ENCODE results near the gene PEAK3. TPM values are rescaled to one million over a fixed set of nuclear protein-coding genes. Genes with fewer than 3 reads are reported as not detected.

PEAK3 gene
- polyA plus RNA-seq, 1 of the 3 experiments (the other 2 are of a cell fraction) = not detected

- peaks cover 18% of the 10 kb centered on the region; the same call in 1 of the 2 replicates for H4K20me1 ChIP-seq (ENCODE audit: insufficient read depth)
Measured at GRCh38 chr19:2230033-2230531, 51.9 kb downstream of the PEAK3 start.

GRCh38 chr19:2229103-2230032, 52.6 kb downstream of the PEAK3 start:
- no peaks in the 10 kb centered on the region for H3K27me3 ChIP-seq (ENCODE audit: insufficient read depth)
- H3K9ac ChIP-seq = no peak overlapping the region
- H3K9me2 ChIP-seq = no peaks in the 10 kb centered on the region
- H3K4me1 ChIP-seq (ENCODE audit: control insufficient read depth in 1 of 2, insufficient read depth in 2 of 2, low read depth in 1 of 2, low read length in 1 of 2) = peaks cover 0 to 20% of the 10 kb centered on the region in 2 experiments; a peak in 1 of 4 replicates
- CTCF ChIA-PET = interaction anchor here (0.9 to 8.1 kb wide), 6 partner anchors 8 to 87 kb away, joined by 3 to 107 read pairs (median 5); no protein-coding TSS in a partner anchor
- peaks cover 16% of the 10 kb centered on the region; the same call in 1 of the 2 replicates for H4K20me1 ChIP-seq (ENCODE audit: insufficient read depth)
- no peak overlapping the region for H3K4me2 ChIP-seq
- H3K79me2 ChIP-seq (ENCODE audit: insufficient read depth) = peaks cover 26% of the 10 kb centered on the region
- H2AFZ ChIP-seq (ENCODE audit: low read depth) = no peak overlapping the region
- TF ChIP-seq CHD2 (IDR thresholded peaks at IDR 0.05; ENCODE audit: low read length, partially characterized antibody) = no peak
- TF ChIP-seq CTCF (IDR thresholded peaks at IDR 0.05) = no peak
- no peak for TF ChIP-seq FOXM1 (IDR thresholded peaks at IDR 0.05; ENCODE audit: low read depth)
- no peak for TF ChIP-seq MXI1 (IDR thresholded peaks at IDR 0.05; ENCODE audit: low read depth, low read length)
- TF ChIP-seq TCF12 (IDR thresholded peaks at IDR 0.05) = no peak
- no peak for TF ChIP-seq ELF1 (IDR thresholded peaks at IDR 0.05)
- TF ChIP-seq RXRA (IDR thresholded peaks at IDR 0.05; ENCODE audit: borderline replicate concordance, low read depth) = no peak
- H3K9me3 ChIP-seq = no peaks in the 10 kb centered on the region
- 95% methylated on average over 30 of the region's 45 CpGs for WGBS (ENCODE audit: low lambda C conversion rate)
- no peak overlapping the region; a peak in 1 of 4 replicates for H3K27ac ChIP-seq (ENCODE audit: low read depth in 2 of 2, low read length in 1 of 2)
- H3F3A ChIP-seq (replicated peaks; ENCODE audit: insufficient read depth) = peaks cover 24% of the 10 kb centered on the region
- H3K36me3 ChIP-seq (replicated peaks in 1 of 2; ENCODE audit: control insufficient read depth in 1 of 2, insufficient read depth in 2 of 2, low read length in 1 of 2) = peaks cover 5 to 51% of the 10 kb centered on the region in 2 experiments
- no peak overlapping the region for H3K4me3 ChIP-seq (ENCODE audit: low read depth in 2 of 2, low read length in 1 of 2)
- DNase-seq = no peak
- POLR2A ChIA-PET = interaction anchor here (0.6 to 1.2 kb wide), 3 partner anchors 20 to 208 kb away, joined by 3 read pairs; partner anchors contain the start of gene AMH

More at GRCh38 chr19:2230033-2230531, 51.9 kb downstream of the PEAK3 start:
- Histone ChIP-seq H3K27ac (ENCODE audit: low read depth in 2 of 2, low read length in 1 of 2) (no peak overlapping the region), H3K79me2 (ENCODE audit: insufficient read depth) (peaks cover 34% of the 10 kb centered on the region), H3K4me1 (ENCODE audit: control insufficient read depth in 1 of 2, insufficient read depth in 2 of 2, low read depth in 1 of 2, low read length in 1 of 2) (peaks cover 0 to 23% of the 10 kb centered on the region in 2 experiments; a peak in 1 of 4 replicates), H3F3A (replicated peaks; ENCODE audit: insufficient read depth) (peaks cover 24% of the 10 kb centered on the region), H3K9ac (no peak overlapping the region), H3K4me2 (no peak overlapping the region), H3K9me3 (no peaks in the 10 kb centered on the region), H3K4me3 (ENCODE audit: low read depth in 2 of 2, low read length in 1 of 2) (no peak overlapping the region), H3K9me2 (no peaks in the 10 kb centered on the region), H2AFZ (ENCODE audit: low read depth) (no peak overlapping the region), H3K27me3 (ENCODE audit: insufficient read depth) (no peaks in the 10 kb centered on the region), H3K36me3 (replicated peaks in 1 of 2; ENCODE audit: control insufficient read depth in 1 of 2, insufficient read depth in 2 of 2, low read length in 1 of 2) (peaks cover 5 to 51% of the 10 kb centered on the region in 2 experiments)
- TF ChIP-seq MXI1 (IDR thresholded peaks at IDR 0.05; ENCODE audit: low read depth, low read length) (no peak), USF2 (IDR thresholded peaks at IDR 0.05; ENCODE audit: borderline replicate concordance, low read depth, low read length) (no peak)
- POLR2A ChIA-PET = interaction anchor here (0.6 to 1.2 kb wide), 3 partner anchors 19 to 209 kb away, joined by 3 read pairs; partner anchors contain the start of gene AMH
- DNase-seq = no peak
- WGBS (ENCODE audit: low lambda C conversion rate) = 95% methylated on average over 43 of the region's 43 CpGs
- CTCF ChIA-PET = interaction anchor here (0.8 to 8.1 kb wide), 7 partner anchors 9 to 86 kb away, joined by 3 to 107 read pairs (median 4); no protein-coding TSS in a partner anchor

Data from SK-N-SH (cell line).